ENCODE data around the gene FAM3D.

The FAM3D gene

DNA sequence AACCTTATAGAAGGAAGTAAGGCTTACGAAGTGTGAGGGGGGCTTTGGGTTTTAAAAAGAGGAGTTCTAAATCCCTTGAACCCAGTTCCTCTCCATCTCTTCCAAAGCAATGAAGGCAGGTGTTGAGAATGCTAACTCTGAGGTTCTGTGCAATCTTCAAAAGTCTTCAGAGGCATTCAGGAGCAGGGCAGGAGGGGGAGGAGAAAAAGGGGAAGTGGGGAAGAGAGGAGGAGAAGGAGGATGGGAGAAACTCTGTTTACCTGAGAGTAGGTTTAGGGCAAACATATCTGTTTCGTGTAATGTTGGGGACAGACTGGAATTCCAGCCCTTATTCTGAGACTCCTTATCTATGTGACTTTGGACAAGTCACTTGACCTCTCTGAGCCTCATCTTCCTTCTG lies 36.9 kb downstream of the FAM3D start:
- no peak for DNase-seq (ENCODE audit: low read depth in 2 of 3, low spot score in 1 of 3)

DNA sequence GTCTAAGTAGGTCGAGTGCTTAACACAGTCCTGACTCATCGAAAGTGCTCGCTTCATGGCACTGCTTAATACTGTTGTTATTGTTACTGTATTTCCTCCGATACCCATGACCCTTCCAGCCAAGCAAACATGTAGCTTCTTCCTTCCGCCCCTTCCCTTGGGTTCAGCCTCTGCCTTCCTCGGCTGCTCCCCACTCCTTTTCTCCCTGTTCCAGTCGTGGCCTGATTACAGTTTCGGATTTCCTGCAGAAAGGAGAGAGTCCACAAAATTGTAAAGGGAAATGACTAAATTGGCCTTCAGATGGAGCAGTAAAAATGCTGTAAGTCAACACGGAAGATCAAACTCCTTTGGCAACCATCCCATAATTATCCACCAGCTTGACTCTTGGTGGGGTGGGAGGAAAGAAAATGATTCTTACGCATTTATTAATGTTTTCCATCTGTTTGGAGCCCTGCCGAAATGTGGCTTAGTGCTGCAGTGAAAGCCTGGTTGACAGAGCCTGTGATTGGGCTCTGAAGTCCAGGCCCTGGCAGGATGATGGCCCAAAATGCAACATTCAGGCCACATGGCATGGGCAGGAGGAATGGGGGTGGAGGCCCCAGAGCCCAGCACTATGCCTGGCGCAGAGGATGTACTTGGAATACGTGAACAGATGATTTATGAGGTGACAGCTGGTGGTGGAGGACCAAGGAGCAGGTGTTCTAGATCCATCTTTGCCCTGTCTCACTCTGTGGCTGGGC lies 37.6 kb downstream of the FAM3D start:
- no peak for DNase-seq (ENCODE audit: low read depth in 2 of 3, low spot score in 1 of 3)

GRCh38 chr3:58627941-58628340 lies 38.6 kb downstream of the FAM3D start:
- no peak for DNase-seq (ENCODE audit: low read depth in 2 of 3, low spot score in 1 of 3)

- no peak for DNase-seq (ENCODE audit: low read depth in 2 of 3, low spot score in 1 of 3)
Observed at GRCh38 chr3:58627570-58627885, 39.0 kb downstream of the FAM3D start.

- no peak for DNase-seq (ENCODE audit: low read depth in 2 of 3, low spot score in 1 of 3)
Observed at GRCh38 chr3:58626841-58627569, 39.6 kb downstream of the FAM3D start.

DNA sequence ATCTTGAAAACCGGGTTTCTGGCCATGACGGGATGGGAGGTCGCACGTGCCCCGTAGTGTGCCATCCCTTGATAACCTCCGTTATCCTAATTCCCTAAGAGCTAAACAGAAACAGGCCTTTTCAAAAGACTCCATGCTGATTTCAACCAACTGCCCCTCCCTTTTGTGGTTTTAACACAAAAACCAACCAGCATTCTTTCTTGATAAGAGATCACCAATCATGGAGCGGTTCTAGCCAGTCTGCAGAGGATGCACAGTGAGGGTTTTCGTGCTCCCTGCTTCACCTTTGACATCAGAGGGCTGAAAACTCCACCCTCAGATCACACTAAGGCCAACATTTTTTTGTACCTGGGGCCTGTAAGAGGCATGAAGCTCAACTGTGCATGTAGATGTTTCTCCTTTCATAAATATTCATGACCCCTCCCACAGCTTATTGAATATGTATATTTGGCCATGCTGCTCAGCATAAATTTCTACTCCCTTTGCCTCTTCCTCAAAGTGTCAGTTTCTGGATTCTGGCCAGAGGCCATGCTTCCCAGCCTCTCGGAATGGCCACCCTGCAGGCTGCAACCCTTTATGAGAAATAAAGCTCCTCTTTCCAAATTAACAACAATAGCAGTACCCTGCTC lies 41.3 kb downstream of the FAM3D start:
- DNase-seq (ENCODE audit: low read depth in 2 of 3, low spot score in 1 of 3) = no peak

GRCh38 chr3:58624550-58624949 lies 42.0 kb downstream of the FAM3D start:
- no peak for DNase-seq (ENCODE audit: low read depth in 2 of 3, low spot score in 1 of 3)

DNA sequence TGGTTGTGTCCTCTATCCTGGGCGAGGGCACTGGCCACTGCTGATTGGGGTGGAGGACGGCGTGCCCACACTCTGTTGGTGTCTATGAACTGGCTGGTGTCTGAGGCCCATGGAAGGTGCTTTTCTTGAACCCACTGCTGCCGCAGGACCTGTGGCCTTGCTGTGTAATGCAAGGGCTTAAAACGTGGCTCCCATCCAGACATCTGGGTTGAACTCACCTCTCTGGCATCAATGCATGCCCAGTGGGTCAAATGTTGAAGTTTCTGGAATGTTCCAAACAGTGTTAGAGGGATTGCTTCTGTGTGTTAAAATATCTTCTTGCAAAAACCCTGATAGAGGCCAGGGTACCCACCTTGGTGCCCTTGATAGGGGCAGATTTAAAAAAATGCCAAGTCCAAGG lies 42.6 kb downstream of the FAM3D start:
- no peak for DNase-seq (ENCODE audit: low read depth in 2 of 3, low spot score in 1 of 3)

DNA sequence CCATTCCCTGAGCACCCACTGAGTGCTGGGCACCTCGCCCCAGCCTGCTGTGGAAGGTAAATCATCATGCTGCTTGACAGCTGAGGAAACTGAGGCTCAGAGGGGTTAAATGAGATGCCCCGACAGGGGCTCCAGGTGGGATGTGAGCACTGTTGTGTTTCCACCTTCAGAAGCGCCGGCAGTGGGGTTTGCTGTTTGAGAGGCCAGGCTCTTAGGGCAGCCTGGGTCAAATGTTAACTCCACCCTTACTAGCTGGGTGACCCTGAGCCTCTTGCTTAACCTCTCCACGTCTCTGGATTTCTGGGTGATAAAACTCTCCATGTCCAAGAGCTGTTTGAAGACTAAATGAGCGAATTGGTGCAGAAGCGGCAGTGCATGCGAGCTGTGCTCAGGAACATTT lies 43.1 kb downstream of the FAM3D start:
- no peak for DNase-seq (ENCODE audit: low read depth in 2 of 3, low spot score in 1 of 3)

DNA sequence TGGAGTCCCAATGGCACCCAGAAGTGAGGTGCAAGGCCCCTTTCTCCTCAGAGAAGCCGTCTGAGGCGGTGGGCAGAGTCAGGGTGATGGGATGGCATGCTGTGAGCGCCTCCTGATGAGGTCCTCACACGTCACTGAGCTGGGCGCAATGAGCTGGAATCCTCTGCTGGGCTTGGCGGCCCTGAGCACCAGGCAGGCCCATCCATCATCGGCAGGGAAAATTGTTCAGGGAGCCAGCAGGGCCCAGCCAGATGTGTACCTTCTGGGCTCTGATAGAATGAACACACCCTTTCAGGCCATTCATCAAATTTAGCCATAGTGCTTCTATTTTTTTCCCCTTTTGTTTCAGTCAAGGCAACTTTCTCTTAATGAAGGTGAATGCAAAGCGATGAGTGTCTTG lies 43.7 kb downstream of the FAM3D start:
- no peak for DNase-seq (ENCODE audit: low read depth in 2 of 3, low spot score in 1 of 3)

DNA sequence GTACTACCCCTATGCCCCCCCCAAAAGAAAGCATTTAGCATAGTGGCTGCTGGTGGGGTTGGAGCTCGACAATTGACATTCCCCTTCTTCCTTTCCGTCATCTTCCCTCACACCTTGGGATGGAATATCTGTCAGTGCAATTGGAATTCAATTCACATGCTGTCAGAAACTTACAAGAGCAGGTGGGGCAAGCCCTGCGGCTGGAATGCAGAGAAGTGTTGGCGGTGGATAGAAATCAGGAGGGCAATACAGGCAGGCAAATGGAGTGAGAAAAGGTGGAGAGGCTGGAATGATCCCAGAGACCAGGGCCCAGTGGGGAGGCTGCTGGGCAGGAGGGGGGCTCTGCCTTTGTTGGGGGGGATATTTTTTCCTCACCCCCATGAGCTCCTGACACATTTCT lies 44.1 kb downstream of the FAM3D start:
- DNase-seq (ENCODE audit: low read depth in 2 of 3, low spot score in 1 of 3) = no peak

DNA sequence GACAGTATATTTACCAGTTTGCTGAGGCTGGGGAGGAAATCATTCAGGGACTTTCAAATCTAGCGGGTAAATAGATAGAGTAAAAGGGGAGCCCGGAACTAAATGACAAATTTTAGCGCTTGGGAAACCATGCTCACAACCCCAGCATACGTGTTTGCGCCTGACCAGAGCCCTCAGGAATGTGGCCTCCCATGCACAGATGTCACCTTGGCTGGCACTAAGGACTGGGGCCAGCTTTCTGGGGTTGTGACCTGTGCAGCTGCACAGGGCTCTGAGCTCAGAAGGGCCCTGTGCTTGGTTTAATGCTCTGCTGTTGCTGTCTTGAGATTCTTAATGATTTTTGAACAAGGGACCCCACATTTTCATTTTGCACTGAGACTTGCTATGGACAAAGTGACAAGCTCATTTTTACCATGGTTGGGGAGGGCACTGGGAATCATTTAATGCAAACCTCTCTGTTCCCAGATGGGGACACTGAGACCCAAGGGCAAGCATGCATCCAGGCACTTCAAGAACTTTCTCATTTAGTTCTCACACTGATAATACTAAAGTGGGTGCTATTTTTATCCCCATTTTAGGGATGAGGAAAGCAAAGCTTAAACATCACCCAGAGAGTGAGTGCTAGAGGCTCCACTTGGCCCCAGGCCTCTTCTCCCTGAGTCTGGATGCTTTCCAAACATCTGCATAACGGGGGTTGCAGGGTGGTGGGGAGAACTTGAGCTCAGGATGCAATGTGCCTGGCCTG lies 45.3 kb downstream of the FAM3D start:
- DNase-seq (ENCODE audit: low read depth in 2 of 3, low spot score in 1 of 3) = no peak

GRCh38 chr3:58620421-58620820 lies 46.2 kb downstream of the FAM3D start:
- DNase-seq (ENCODE audit: low read depth in 2 of 3, low spot score in 1 of 3) = no peak

GRCh38 chr3:58617338-58617761 lies 49.2 kb downstream of the FAM3D start:
- no peak for DNase-seq (ENCODE audit: low read depth in 2 of 3, low spot score in 1 of 3)

GRCh38 chr3:58613236-58614132 lies 53.1 kb downstream of the FAM3D start:
- DNase-seq (ENCODE audit: low read depth in 2 of 3, low spot score in 1 of 3) = no peak

DNA sequence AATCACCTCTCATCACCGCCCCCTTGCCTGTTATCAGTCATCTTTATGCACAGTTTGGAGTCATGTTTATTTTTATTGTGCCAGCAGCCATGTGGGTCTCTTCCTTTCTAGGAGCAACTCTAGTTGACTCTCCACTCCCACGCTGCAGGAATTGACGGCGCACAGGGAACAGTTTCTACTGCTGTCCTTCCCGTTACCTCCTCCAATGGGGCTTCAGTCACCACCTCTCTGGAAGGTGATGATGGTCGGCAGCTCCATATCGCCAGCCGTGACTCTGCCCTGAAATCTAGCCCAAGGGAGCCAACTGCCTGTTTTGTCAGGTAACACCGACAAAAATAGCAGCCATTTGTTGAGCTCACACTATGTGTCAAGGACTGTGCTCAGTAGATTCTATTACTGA lies 53.7 kb downstream of the FAM3D start:
- no peak for DNase-seq (ENCODE audit: low read depth in 2 of 3, low spot score in 1 of 3)

DNA sequence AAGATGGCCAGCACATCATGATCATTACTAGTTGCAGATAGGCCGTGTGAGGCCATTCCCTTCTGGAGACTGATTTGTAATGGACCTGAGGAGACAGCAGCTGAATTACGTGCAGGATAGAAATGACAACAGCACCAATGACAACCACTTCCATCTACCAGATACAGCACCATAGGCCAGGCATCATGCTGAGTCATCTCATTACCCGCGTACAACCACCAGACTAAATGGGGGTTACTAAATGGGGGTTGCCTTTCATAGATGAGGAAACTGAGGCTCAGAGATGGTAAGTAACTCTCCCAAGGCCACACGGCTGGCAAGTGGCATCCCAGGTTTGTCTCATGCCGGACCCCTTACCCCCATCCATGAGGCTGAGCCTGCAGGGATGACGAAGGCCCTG lies 56.6 kb downstream of the FAM3D start:
- no peak for DNase-seq (ENCODE audit: low read depth in 2 of 3, low spot score in 1 of 3)

DNA sequence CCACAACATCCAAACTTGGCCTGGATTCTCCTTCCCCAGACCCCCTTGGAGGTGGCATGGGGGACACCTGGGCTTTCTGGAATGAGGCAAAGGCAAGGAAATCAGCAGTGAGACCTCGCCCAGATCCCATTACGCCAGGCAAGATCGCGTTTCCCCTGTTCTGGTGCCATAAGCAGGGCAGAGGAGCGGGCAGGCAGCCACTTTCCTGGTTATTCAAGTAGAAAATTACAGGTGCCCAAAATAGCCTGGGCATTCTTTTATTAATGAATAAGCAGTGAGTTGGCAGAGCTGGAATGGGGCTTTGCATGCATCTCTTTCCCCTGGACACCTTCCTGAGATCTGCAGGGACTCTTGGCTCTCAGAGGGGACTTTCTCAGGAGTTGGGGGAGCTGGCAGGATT lies 57.9 kb downstream of the FAM3D start:
- no peak for DNase-seq (ENCODE audit: low read depth in 2 of 3, low spot score in 1 of 3)

DNA sequence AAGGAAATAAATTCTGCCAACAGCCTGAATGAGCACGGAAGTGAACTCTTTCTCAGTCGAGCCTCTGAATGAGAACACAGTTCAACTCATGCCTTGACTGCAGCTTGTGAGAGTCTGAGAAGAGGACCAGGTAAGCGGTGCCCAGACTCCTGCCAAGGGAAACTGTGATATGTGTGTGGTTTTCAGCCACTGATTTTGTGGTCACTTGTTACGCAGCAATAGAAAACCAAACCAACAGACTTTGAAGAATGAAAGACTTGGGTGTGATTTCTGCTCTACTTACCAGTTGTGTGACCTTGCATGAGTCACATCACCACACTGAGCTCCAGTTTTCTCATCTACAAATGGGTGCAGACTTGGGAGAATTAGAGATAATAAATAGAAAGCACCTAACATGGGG lies 58.8 kb downstream of the FAM3D start:
- DNase-seq (ENCODE audit: low read depth in 2 of 3, low spot score in 1 of 3) = no peak

DNA sequence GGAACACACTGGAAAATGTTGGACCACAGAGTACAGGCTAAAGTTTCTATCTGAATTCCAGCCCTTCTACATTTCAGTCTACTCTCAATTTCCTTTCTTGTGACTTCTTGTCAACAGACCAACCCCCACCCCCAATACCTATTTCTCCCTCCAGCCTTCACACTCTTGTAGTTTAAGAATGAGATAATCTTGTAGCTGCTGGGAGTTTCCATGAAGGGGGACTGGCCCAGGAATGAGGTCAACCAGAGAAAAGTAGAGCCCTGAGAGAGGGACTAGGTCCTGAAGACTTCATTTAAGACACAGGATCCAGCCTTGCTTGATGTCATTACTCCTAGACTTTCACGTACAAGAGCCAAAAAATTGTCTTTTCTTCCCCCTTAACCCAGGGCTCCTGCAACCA lies 59.9 kb downstream of the FAM3D start:
- no peak for DNase-seq (ENCODE audit: low read depth in 2 of 3, low spot score in 1 of 3)

DNA sequence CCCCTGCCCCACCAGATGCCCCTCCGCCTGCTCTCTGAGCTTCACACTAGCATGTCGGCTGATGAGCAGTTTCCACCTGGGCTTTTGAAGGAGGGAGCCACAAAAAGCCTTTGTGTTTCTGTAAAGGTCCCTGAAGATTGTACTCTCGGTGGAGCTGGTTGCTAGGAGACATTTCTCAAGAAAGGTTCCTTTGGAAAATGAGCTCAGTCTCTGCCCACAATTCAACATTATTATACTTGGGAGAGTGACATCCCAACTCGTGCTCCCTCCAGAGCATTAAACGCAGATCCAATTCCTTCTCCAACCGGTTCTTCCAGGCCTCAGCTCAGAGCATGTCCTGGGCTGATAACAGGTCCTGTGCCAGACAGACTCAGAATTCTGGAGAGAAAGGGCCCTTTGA lies 62.5 kb downstream of the FAM3D start:
- DNase-seq (ENCODE audit: low read depth in 2 of 3, low spot score in 1 of 3) = no peak

Measured in stimulated activated CD4-positive, alpha-beta T cell treated with anti-CD3 and anti-CD28 coated beads, Interleukin-12 subunit alpha, Interleukin-12 subunit beta, amount 100 ng/mL, for 48 hours (primary cell).